Measurements from ENCODE around the gene TCEANC2. TPM values are rescaled to one million over a fixed set of nuclear protein-coding genes. Genes with fewer than 3 reads are reported as not detected.

The TCEANC2 gene
- total RNA-seq, 2 experiments from 2014 or later: 11.5 to 13.5 TPM

DNA sequence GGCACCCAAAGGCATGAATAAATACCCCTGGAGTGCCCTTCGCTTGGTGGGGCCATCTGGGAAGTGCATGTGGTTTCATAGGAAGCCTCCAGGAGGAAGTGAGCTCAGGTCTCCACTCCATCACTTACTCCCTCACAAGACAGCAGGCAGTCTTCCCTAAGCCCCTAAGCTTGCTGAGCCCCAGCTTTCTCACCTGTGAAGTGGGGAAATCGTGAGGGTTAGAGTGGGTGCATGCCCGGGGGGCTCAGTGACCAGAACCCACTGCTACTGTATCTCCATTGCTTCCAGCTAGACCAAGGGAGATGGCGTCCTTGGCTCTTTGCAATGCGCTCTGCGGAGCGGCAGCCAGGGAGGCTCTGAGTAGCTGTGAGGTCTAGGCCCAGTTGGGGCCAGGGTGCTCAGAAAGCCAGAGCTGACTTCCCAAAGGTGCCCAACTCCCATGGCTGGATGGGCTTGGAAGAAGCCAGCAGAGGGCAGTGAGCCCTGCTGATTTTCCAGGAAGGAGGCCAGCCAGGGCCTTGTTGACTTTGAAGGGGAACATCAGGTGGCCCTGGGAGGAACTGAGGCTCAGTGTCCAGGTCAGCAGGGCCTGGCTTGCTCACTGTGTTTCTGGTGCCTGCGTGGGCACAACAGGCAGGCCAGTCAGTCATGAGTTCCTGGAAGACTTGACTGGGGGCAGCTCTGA is 72.1 kb downstream of the TCEANC2 start:
- CTCF ChIA-PET: interaction anchor here (0.8 kb wide), 1 partner anchor 9 kb away, joined by 3 read pairs; no protein-coding TSS in a partner anchor
- DNase-seq: no peak
- peaks cover 4% of the 10 kb centered on the region for H3K4me1 Mint-ChIP-seq
- H3K27ac Mint-ChIP-seq: no peak overlapping the region
- H3K36me3 Mint-ChIP-seq (ENCODE audit: low read depth): no peaks in the 10 kb centered on the region
- H3K27me3 Mint-ChIP-seq: peaks cover 6% of the 10 kb centered on the region
- H3K9me3 Mint-ChIP-seq: no peaks in the 10 kb centered on the region
- POLR2A ChIA-PET: no interaction called here
- H3K4me3 Mint-ChIP-seq: no peak overlapping the region

GRCh38 chr1:54126271-54126815 is 72.9 kb downstream of the TCEANC2 start:
- no peaks in the 10 kb centered on the region for H3K36me3 Mint-ChIP-seq (ENCODE audit: low read depth)
- DNase-seq: no peak

DNA sequence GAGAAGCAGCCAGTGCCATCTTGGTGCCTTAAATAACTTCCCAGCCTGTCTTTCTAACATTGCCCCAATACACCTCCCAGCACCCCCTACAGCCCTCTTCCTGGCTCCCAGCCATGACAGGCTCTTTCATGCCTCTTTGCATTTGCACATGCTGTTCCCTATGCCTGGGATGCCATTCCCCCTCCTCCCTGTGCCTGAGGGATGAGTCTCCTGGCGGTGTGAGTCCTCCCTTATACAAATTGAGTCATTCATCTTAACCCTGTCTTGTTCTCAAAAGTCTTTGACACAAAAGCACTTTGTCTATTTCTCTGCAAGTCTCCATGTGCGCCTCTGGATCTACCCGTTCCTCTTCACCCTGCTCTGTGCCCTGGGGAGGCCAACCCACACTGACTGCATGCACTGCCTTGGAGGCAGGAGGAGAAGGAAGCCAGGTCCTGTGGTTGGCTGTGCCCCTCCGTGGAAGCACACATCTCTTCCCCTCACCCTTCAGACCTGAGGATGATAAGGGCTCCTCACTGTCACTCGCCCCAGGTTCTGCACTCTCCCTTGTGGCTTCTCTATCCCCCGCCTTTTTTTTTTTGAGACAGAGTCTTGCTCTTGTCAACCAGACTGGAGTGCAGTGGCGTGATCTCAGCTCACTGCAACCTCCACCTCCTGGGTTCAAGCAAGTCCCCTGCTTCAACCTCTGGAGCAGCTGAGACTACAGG is 74.3 kb downstream of the TCEANC2 start:
- no peak for DNase-seq
- peaks cover 10% of the 10 kb centered on the region for H3K27me3 Mint-ChIP-seq
- no peaks in the 10 kb centered on the region for H3K4me1 Mint-ChIP-seq
- H3K9me3 Mint-ChIP-seq: no peaks in the 10 kb centered on the region
- POLR2A ChIA-PET: no interaction called here
- H3K36me3 Mint-ChIP-seq (ENCODE audit: low read depth): no peaks in the 10 kb centered on the region
- CTCF ChIA-PET: no interaction called here
- no peak overlapping the region for H3K4me3 Mint-ChIP-seq
- no peak overlapping the region for H3K27ac Mint-ChIP-seq

More at GRCh38 chr1:54126271-54126815, 72.9 kb downstream of the TCEANC2 start:
- ChIA-PET CTCF (interaction anchor here (1.3 kb wide), 1 partner anchor 363 kb away, joined by 4 read pairs; no protein-coding TSS in a partner anchor), POLR2A (no interaction called here)
- H3K4me1 Mint-ChIP-seq: peaks cover 4% of the 10 kb centered on the region
- H3K27me3 Mint-ChIP-seq: peaks cover 10% of the 10 kb centered on the region
- no peak overlapping the region for H3K4me3 Mint-ChIP-seq
- no peak overlapping the region for H3K27ac Mint-ChIP-seq
- H3K9me3 Mint-ChIP-seq: no peaks in the 10 kb centered on the region

DNA sequence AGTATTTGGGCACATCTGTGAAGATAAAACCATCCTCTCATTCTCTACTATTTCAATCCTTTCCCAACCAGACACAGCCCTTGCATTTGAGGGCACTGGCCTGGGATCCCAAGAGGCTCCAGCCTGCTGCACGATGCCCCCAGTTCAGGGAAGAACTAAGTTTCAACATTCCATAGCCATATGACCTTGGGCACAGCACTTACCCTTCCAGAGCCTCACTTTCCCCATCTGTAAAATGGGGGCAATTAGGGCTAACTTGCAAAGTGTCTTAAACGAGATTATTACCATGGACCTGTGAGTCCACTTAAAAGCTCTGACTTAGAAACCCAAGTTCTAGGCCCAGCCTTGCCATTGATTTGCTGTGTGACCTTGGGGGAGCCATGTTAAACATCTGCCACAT is 76.5 kb downstream of the TCEANC2 start:
- Mint-ChIP-seq H3K36me3 (ENCODE audit: low read depth) (no peaks in the 10 kb centered on the region), H3K27ac (no peak overlapping the region), H3K27me3 (peaks cover 8% of the 10 kb centered on the region), H3K9me3 (no peaks in the 10 kb centered on the region), H3K4me3 (no peak overlapping the region), H3K4me1 (no peaks in the 10 kb centered on the region)
- ChIA-PET POLR2A (no interaction called here), CTCF (interaction anchor here (0.6 kb wide), 1 partner anchor 214 kb away, joined by 4 read pairs; no protein-coding TSS in a partner anchor)
- DNase-seq: no peak

- no peak overlapping the region for H3K27ac Mint-ChIP-seq
- no peak for DNase-seq
- CTCF ChIA-PET: interaction anchor here (0.8 kb wide), 1 partner anchor 51 kb away, joined by 3 read pairs; no protein-coding TSS in a partner anchor
- H3K9me3 Mint-ChIP-seq: no peaks in the 10 kb centered on the region
- H3K27me3 Mint-ChIP-seq: peaks cover 8% of the 10 kb centered on the region
- H3K36me3 Mint-ChIP-seq (ENCODE audit: low read depth): no peaks in the 10 kb centered on the region
- POLR2A ChIA-PET: no interaction called here
- H3K4me3 Mint-ChIP-seq: no peak overlapping the region
- no peaks in the 10 kb centered on the region for H3K4me1 Mint-ChIP-seq
Observed at GRCh38 chr1:54131419-54131818, 78.0 kb downstream of the TCEANC2 start.

GRCh38 chr1:54132495-54132894 is 79.1 kb downstream of the TCEANC2 start:
- DNase-seq: no peak
- Mint-ChIP-seq H3K4me1 (no peaks in the 10 kb centered on the region), H3K27me3 (peaks cover 8% of the 10 kb centered on the region), H3K36me3 (ENCODE audit: low read depth) (no peaks in the 10 kb centered on the region), H3K27ac (no peak overlapping the region), H3K4me3 (no peak overlapping the region), H3K9me3 (no peaks in the 10 kb centered on the region)
- POLR2A ChIA-PET: no interaction called here
- CTCF ChIA-PET: no interaction called here

DNA sequence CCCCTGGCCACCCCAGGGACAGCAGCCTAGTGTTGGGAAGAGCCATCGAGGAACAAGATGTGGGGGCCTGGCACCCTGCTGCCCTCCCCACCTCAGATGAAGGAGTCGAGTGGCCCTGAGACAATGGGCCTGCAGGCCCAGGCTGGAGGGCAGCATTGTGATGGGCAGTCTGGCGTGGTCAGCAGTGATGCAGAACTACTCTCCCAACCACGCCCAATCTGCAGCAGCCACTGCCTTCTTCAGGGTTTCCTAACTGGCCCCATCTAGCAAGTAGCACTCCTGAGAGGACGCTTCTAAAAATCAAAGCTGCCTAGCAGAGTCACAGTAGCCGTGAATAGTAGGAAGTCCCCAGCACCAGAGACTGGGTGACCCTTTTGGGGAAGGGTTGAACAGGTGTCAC is 80.9 kb downstream of the TCEANC2 start:
- no peaks in the 10 kb centered on the region for H3K9me3 Mint-ChIP-seq
- H3K4me1 Mint-ChIP-seq: no peaks in the 10 kb centered on the region
- peaks cover 8% of the 10 kb centered on the region for H3K27me3 Mint-ChIP-seq
- no peak overlapping the region for H3K4me3 Mint-ChIP-seq
- POLR2A ChIA-PET: no interaction called here
- DNase-seq: no peak
- CTCF ChIA-PET: interaction anchor here (0.7 to 1.1 kb wide), 2 partner anchors 9 to 20 kb away, joined by 3 to 9 read pairs; no protein-coding TSS in a partner anchor
- no peak overlapping the region for H3K27ac Mint-ChIP-seq
- no peaks in the 10 kb centered on the region for H3K36me3 Mint-ChIP-seq (ENCODE audit: low read depth)

DNA sequence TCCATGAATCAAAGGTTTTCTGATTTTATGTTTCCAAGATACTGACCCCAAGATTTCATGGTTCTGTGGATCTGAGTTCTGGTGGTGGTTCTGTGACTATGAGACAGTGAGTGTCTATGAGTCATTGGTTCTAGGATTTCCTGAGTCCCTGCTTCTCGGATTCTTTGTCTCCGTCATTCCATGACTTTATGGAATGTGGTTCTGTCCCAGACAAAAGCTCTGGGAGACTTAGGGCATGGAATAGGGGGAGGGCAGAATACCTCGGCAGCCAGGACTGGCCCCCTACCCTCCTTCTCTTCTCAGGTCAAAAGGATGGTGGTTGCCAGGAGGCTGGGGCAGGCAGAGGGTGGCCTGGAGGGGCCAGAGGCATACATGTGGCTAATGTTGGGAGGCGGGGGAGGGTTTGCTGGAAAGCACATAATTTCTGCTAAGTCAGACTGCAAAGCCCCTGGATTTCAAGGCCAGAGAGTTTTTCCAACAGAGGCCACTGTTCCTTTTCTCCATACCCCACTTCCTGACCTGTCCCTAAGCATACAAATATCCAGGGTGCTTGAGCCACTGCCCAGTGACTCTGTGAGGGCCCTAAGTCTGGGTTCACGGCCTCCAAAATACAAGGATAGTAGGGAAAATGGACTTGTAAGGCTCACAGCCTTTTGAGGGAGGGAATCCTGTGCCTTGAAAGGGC is 82.2 kb downstream of the TCEANC2 start:
- no peak overlapping the region for H3K27ac Mint-ChIP-seq
- DNase-seq: no peak
- H3K36me3 Mint-ChIP-seq (ENCODE audit: low read depth): no peaks in the 10 kb centered on the region
- POLR2A ChIA-PET: no interaction called here
- H3K4me3 Mint-ChIP-seq: no peak overlapping the region
- H3K27me3 Mint-ChIP-seq: peaks cover 8% of the 10 kb centered on the region
- CTCF ChIA-PET: no interaction called here
- no peaks in the 10 kb centered on the region for H3K9me3 Mint-ChIP-seq
- no peaks in the 10 kb centered on the region for H3K4me1 Mint-ChIP-seq

GRCh38 chr1:54136269-54136896 is 83.0 kb downstream of the TCEANC2 start:
- ChIA-PET CTCF (interaction anchor here (1.2 kb wide), 1 partner anchor 46 kb away, joined by 4 read pairs; no protein-coding TSS in a partner anchor), POLR2A (no interaction called here)
- peaks cover 3% of the 10 kb centered on the region for H3K27me3 Mint-ChIP-seq
- no peak overlapping the region for H3K4me3 Mint-ChIP-seq
- H3K36me3 Mint-ChIP-seq (ENCODE audit: low read depth): no peaks in the 10 kb centered on the region
- no peaks in the 10 kb centered on the region for H3K9me3 Mint-ChIP-seq
- no peaks in the 10 kb centered on the region for H3K4me1 Mint-ChIP-seq
- DNase-seq: no peak
- H3K27ac Mint-ChIP-seq: no peak overlapping the region

GRCh38 chr1:54136963-54137533 is 83.6 kb downstream of the TCEANC2 start:
- Mint-ChIP-seq H3K4me3 (no peak overlapping the region), H3K27me3 (no peaks in the 10 kb centered on the region), H3K9me3 (no peaks in the 10 kb centered on the region), H3K36me3 (ENCODE audit: low read depth) (no peaks in the 10 kb centered on the region), H3K27ac (no peak overlapping the region), H3K4me1 (no peaks in the 10 kb centered on the region)
- POLR2A ChIA-PET: no interaction called here
- no peak for DNase-seq
- CTCF ChIA-PET: interaction anchor here (1.2 kb wide), 1 partner anchor 45 kb away, joined by 4 read pairs; no protein-coding TSS in a partner anchor

DNA sequence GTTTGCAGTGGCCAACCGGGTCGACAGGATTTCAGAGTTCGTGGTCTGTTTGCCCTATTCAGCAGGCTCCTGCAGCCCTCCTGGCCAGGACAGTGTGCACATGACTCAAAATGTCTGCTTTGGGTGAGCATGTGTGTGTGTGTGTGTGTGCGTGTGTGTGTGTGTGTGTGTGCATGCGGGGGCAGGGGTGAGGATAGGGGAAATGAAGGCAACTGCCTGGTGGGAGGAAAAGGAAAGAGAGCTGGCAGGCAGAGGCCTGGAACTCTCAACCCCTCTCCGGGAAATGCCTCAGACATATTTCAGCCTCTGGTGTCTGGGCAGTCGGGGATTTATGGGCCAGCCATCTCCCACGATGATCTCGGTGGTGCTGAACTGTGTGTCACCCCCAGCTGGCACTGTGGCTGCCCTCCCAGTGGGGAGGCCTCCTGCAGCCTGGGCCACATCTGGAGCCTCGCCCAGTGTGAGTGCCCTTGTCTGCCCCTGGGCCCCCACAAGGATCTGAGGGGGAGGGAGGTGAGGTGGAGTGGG is 84.2 kb downstream of the TCEANC2 start:
- no peak overlapping the region for H3K27ac Mint-ChIP-seq
- H3K27me3 Mint-ChIP-seq: no peaks in the 10 kb centered on the region
- no peaks in the 10 kb centered on the region for H3K36me3 Mint-ChIP-seq (ENCODE audit: low read depth)
- H3K4me3 Mint-ChIP-seq: no peak overlapping the region
- CTCF ChIA-PET: interaction anchor here (1.2 kb wide), 1 partner anchor 45 kb away, joined by 4 read pairs; no protein-coding TSS in a partner anchor
- H3K4me1 Mint-ChIP-seq: no peaks in the 10 kb centered on the region
- H3K9me3 Mint-ChIP-seq: no peaks in the 10 kb centered on the region
- DNase-seq: no peak
- POLR2A ChIA-PET: no interaction called here

DNA sequence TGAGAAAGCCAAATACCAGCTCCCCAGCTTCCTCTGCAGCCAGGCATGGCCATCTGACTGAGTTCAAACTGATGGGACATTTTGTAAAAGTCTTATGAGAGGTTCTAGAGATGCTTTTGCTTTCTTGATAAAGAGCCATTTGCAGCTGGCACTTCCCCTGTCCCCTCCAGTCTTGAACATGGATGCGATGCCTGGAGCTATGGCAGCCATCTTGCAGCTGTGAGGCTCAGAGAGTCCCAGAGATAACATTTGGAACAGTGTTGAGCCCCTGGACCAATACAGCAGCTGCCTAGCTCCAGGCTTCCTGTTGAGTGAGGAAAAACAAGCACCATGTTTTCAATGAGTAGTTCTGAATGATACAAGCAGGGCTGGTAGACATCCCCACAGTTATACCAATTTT is 85.6 kb downstream of the TCEANC2 start:
- H3K4me3 Mint-ChIP-seq: no peak overlapping the region
- POLR2A ChIA-PET: no interaction called here
- H3K4me1 Mint-ChIP-seq: no peaks in the 10 kb centered on the region
- CTCF ChIA-PET: no interaction called here
- no peaks in the 10 kb centered on the region for H3K9me3 Mint-ChIP-seq
- no peaks in the 10 kb centered on the region for H3K27me3 Mint-ChIP-seq
- no peak overlapping the region for H3K27ac Mint-ChIP-seq
- DNase-seq: no peak
- no peaks in the 10 kb centered on the region for H3K36me3 Mint-ChIP-seq (ENCODE audit: low read depth)

All from activated CD4-positive, alpha-beta memory T cell treated with anti-CD3 and anti-CD28 coated beads, Interleukin-2, amount 10 ng/mL, durations not matched to agents 7 days and 5 days (primary cell).